Vagina (tissue), 2 donors: ENCODE measurements around the gene RSF1.

ENCODE experiments used
- CTCF ChIP-seq, 3 experiments: fragments of 450-650 bp in 2 of 3; fragments of 200-600 bp in 1 of 3; sonication (generic) in 1 of 3; IDR thresholded peaks; one replicate each; pipeline ENCODE4 v1.5.1; 2017 to 2019; ENCODE audit warnings: antibody characterized with exemption in 3 of 3, mild to moderate bottlenecking in 2 of 3, moderate library complexity in 2 of 3
- POLR2A ChIP-seq, 2 donors: fragments of 450-650 bp; IDR thresholded peaks; one replicate each; pipeline ENCODE4 v1.6.1; 2017; ENCODE audit warnings: antibody characterized with exemption in 2 of 2, mild to moderate bottlenecking in 2 of 2, moderate library complexity in 2 of 2
- POLR2AphosphoS5 ChIP-seq, 2 donors: sonication (generic); formaldehyde crosslinking; IDR thresholded peaks; one replicate each; pipeline ENCODE4 v1.9.0; 2017; ENCODE audit warnings: antibody characterized with exemption in 2 of 2, mild to moderate bottlenecking in 2 of 2, low read depth in 1 of 2; ENCODE audit not compliant: insufficient read depth in 1 of 2

- TF ChIP-seq POLR2AphosphoS5 (IDR thresholded peaks at IDR 0.05; ENCODE audit: insufficient read depth in 1 of 2, low read depth in 1 of 2) (no peak), CTCF (IDR thresholded peaks at IDR 0.05) (no peak), POLR2A (IDR thresholded peaks at IDR 0.05) (no peak)
These were observed 88.4 kb downstream of the RSF1 start for GRCh38 chr11:77732143-77732542.
